Osteoblast (primary cell): ENCODE measurements around the gene CARD6. TPM values are rescaled to one million over a fixed set of nuclear protein-coding genes. Genes with fewer than 3 reads are reported as not detected.

Experiments
- DNase-seq: peaks from one replicate; pipeline ENCODE4 v3.0.0; 2011; ENCODE audit warnings: low spot score, mixed read lengths; ENCODE audit not compliant: insufficient read length; ENCODE audit errors: missing footprints
- H2AFZ ChIP-seq: 2 replicates; pipeline ENCODE4 v1.6.0; 2011; ENCODE audit warnings: mild to moderate bottlenecking, low read length
- H3K27ac ChIP-seq: 2 replicates; pipeline ENCODE4 v1.5.1; 2011; ENCODE audit warnings: mild to moderate bottlenecking, low read depth, low read length, moderate library complexity
- H3K27me3 ChIP-seq: 2 replicates; pipeline ENCODE4 v1.6.0; 2012; ENCODE audit warnings: mild to moderate bottlenecking, control low read depth, inconsistent platforms, low read length, moderate library complexity; ENCODE audit not compliant: insufficient read depth
- H3K36me3 ChIP-seq: 2 replicates; pipeline ENCODE4 v1.5.1; 2011; ENCODE audit warnings: mild to moderate bottlenecking, low read length, control low read depth, moderate library complexity; ENCODE audit not compliant: insufficient read depth
- H3K4me1 ChIP-seq: 2 replicates; pipeline ENCODE4 v1.5.1; 2011; ENCODE audit warnings: mild to moderate bottlenecking, low read length, control low read depth, moderate library complexity; ENCODE audit not compliant: insufficient read depth
- H3K4me2 ChIP-seq: 2 replicates; pipeline ENCODE4 v1.6.0; 2011; ENCODE audit warnings: mild to moderate bottlenecking, low read length; ENCODE audit not compliant: insufficient read depth
- H3K4me3 ChIP-seq: fragments of 200-600 bp; sonication (generic); 3 replicates; pipeline ENCODE4 v1.5.1; 2012; ENCODE audit warnings: mild to moderate bottlenecking, low read length, inconsistent platforms; ENCODE audit not compliant: insufficient read depth
- H3K79me2 ChIP-seq: 2 replicates; pipeline ENCODE4 v1.6.0; 2012; ENCODE audit warnings: mild to moderate bottlenecking, low read length, control low read depth, inconsistent platforms; ENCODE audit not compliant: insufficient read depth
- H3K9me3 ChIP-seq: 2 replicates; pipeline ENCODE4 v1.5.1; 2011; ENCODE audit warnings: low read depth, low read length, control low read depth
- H4K20me1 ChIP-seq: 2 replicates; pipeline ENCODE4 v1.6.0; 2012; ENCODE audit warnings: mild to moderate bottlenecking, low read length, control low read depth; ENCODE audit not compliant: insufficient read depth
- CTCF ChIP-seq: IDR thresholded peaks from 2 replicates; pipeline ENCODE4 v1.5.1; 2011; ENCODE audit warnings: mild to moderate bottlenecking, low read depth, low read length, moderate library complexity; ENCODE audit errors: extremely low read depth
- total RNA-seq: library from RNA; depleted of rRNA; stranded (reverse); fragments of >200 nt; gene quantifications from 2 replicates; pipeline ENCODE4 v1.2.3, GENCODE V29; 2012

CARD6 gene
- total RNA-seq, 1 donor = 19.5 TPM

GRCh38 chr5:40873286-40873880 lies 32.2 kb downstream of the CARD6 start:
- H3K27ac ChIP-seq = no peak overlapping the region
- no peak overlapping the region for H3K4me3 ChIP-seq
- no peak for TF ChIP-seq CTCF
- no peaks in the 10 kb centered on the region for H3K36me3 ChIP-seq
- peaks cover 4% of the 10 kb centered on the region for H3K9me3 ChIP-seq
- H3K4me1 ChIP-seq = peaks cover 2% of the 10 kb centered on the region
- no peak for DNase-seq
- H4K20me1 ChIP-seq = no peaks in the 10 kb centered on the region
- H2AFZ ChIP-seq = no peak overlapping the region
- H3K4me2 ChIP-seq = no peak overlapping the region
- H3K79me2 ChIP-seq = no peaks in the 10 kb centered on the region
- H3K27me3 ChIP-seq = no peaks in the 10 kb centered on the region

GRCh38 chr5:40875958-40876357 lies 34.8 kb downstream of the CARD6 start:
- Histone ChIP-seq H3K4me3 (no peak overlapping the region), H3K27me3 (no peaks in the 10 kb centered on the region), H3K4me2 (no peak overlapping the region), H3K27ac (no peak overlapping the region), H3K79me2 (no peaks in the 10 kb centered on the region), H3K4me1 (peaks cover 4% of the 10 kb centered on the region), H2AFZ (no peak overlapping the region), H3K9me3 (peaks cover 4% of the 10 kb centered on the region), H4K20me1 (no peaks in the 10 kb centered on the region), H3K36me3 (no peaks in the 10 kb centered on the region)
- TF ChIP-seq CTCF = no peak
- DNase-seq = no peak

- H3K9me3 ChIP-seq = peaks cover 4% of the 10 kb centered on the region
- H3K4me1 ChIP-seq = peaks cover 3% of the 10 kb centered on the region
- no peak for TF ChIP-seq CTCF
- H3K27me3 ChIP-seq = no peaks in the 10 kb centered on the region
- H2AFZ ChIP-seq = no peak overlapping the region
- no peaks in the 10 kb centered on the region for H3K79me2 ChIP-seq
- no peaks in the 10 kb centered on the region for H3K36me3 ChIP-seq
- H4K20me1 ChIP-seq = no peaks in the 10 kb centered on the region
- H3K4me3 ChIP-seq = no peak overlapping the region
- no peak for DNase-seq
- no peak overlapping the region for H3K27ac ChIP-seq
- no peak overlapping the region for H3K4me2 ChIP-seq
Measured at GRCh38 chr5:40877371-40877988, 36.3 kb downstream of the CARD6 start.

- Histone ChIP-seq H3K27me3 (no peaks in the 10 kb centered on the region), H3K4me1 (peaks cover 3% of the 10 kb centered on the region), H3K27ac (no peak overlapping the region), H3K36me3 (no peaks in the 10 kb centered on the region), H3K9me3 (peaks cover 4% of the 10 kb centered on the region), H4K20me1 (no peaks in the 10 kb centered on the region), H3K4me3 (no peak overlapping the region), H3K79me2 (no peaks in the 10 kb centered on the region), H2AFZ (peak overlapping the region; percentile 81), H3K4me2 (peak overlapping the region; percentile 65)
- peak; percentile 50 for TF ChIP-seq CTCF
- DNase-seq = peak; percentile 49
Measured at GRCh38 chr5:40879163-40879942, 38.2 kb downstream of the CARD6 start.
